Stimulated activated CD8-positive, alpha-beta memory T cell treated with anti-CD3 and anti-CD28 coated beads, Interleukin-7, amount 100 ng/mL, for 24 hours (primary cell): ENCODE data around the gene ARHGAP21.
"Not testable (repeated sequence)": the region's sequence is repeated elsewhere in the genome, so short reads cannot be mapped to it uniquely, and the experiment has no call there.

Source experiments
- DNase-seq: peaks from one replicate; pipeline ENCODE4 v3.0.0-alpha.2; 2020; ENCODE audit warnings: low read depth

Gene ARHGAP21

DNA sequence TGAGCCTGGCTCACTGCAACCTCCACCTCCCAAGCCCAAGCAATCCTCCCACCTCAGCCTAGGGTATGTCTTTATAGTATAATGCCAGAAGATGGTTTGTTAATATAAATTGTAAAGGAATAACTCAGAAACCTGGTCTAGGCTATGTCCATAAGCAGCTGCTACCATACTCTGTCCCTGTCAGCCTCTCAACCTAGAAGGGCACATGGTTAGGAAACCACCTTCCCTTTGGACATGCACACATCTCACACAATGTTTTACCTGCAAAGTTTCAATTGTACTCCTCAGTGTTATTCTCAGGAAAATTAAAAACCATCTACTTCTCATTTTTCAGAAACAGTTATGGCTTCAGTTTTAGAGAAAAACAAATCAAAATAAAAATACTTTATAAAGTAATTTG is 40.1 kb downstream of the ARHGAP21 start:
- DNase-seq, result no peak

DNA sequence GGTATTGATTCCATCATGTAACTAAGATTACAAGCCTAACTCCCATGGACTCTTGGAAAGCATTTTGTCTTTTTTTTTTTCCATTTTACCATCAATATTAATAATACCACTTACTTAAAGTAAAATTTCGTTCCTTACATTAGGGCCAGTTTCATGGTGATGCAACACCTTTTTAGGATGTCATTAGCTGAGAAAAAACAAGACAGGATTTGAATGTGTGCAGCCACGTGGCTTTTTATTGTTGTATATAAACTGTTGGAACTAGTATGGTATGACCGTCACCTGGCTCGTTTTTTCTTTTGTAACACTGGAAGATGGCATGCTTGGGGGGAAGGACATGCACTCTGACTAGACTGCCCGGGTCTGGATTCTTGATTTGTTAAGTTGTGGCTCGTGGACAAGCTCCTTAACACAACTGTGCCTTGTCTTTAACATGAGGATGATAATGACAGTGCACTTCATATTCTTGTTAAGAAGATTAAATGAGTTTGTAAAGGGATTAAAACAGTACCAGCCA is 42.1 kb downstream of the ARHGAP21 start:
- no peak for DNase-seq

DNA sequence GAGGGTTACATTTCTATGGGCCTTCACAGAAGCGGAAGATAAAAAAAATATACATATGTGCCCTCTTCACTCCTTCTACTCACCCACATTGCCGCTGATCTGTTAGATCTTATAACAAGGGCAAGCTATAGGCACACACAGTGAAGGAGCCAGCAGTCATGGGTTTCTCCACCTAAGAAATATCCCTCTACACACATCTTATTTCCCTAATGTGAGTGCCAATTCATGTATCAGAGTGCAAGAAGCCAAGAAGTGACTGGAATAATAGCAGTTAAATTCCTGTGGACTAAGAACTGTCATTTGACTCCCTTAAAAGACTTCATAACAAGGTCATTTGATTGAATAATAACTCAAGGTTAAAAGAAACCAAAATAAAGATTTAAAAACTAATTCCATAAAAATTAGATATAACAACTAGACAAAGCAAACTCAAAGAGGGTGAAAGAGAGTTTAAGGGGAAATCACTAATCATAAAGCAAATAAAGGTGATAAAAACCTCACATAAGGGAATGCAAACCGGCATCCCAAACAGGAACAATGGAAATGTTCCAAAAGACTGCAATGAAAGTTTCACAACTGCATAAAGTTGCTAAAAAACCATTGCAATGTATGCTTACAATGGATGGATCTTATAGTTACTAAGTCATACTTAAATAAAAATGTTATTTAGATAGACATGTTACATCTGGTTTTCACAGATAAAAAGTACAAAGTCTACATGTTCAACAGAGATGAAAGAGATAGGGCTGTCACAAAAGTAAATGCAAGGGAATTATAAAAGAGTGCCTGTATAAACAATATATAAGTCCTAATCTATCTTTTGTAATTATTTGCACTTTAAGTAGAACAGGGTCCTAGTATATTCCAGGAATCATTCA is 42.8 kb downstream of the ARHGAP21 start:
- DNase-seq, result no peak

DNA sequence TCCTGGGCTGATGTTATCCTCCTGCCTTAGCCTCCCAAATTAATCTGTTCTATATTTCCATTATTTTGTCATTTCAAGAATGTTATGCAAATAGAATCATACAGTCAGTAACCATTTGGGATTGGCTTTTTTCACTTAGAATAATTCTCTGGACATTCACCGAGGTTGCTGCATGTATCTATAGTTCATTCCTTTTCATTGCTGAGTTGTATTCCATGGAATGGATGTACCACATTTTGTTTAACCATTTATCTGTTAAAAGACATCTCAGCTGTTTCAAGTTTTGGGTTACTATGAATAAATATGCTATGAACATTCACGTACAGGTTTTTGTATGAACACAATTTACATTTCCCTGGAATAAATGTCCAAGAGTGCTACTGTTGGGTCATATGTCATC is 44.9 kb downstream of the ARHGAP21 start:
- DNase-seq, result no peak

DNA sequence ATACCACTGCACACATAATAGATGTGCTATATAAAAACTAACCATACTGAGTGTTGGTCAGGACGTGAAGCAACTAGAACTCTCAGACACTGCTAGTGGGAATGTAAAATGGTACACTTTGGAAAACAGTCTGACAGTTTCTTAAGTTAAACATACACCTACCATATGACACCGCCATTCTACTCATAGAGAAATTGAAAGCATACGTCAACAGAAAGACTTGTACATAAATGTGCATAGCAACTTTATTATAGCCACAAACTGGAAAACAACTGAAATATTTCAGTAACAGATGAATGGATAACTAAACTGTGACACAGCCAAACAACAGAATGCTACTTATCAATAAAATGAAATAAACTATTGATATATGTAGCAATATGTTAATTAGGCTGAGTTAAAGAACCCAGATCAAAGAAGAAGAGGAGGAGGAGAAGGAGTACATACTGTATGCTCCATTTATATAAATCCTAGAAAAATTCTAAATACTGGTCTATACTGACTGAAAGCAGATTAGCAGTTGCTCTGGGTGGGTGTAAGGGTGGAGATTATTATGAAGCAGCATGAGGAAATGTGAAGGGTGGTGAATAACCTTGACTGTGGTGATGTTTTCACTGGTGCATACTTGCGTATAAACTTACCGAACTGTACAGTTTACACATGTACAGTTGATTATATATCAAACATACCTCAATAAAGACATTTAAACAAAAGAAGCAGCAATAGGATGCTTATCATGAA is 48.6 kb downstream of the ARHGAP21 start:
- no peak for DNase-seq

DNA sequence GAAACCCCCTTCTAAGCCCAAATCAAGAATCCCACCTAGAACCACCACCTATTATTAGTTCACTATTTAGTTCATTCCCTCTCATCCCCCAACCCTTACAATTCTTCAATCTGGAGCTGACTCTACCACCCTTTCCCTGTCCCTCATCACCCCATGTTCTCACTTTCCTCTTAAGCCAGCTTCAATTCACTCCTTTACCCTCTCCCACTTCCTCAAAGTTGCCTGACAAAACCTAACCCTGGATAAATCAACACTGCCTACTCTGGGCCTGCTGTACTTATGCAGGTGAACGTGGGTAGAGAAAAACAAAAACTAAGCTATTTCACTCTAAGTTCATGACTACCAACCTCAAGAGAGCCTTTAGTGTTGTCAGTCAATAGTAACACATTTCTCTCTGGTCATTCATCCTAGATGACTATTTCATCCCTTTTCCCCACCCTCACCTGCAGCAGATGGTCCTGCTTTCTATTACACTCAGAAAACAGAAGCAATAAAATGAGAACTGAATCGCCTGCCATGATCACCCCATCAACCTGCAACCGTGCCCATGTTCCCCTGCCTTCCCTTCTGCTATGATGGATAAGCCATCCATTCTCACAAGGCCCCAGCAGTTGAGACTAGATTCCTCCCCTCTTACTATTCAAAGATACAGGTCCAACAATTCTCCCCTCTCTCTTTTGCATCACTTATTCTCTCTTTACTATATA is 52.6 kb downstream of the ARHGAP21 start:
- no peak for DNase-seq

DNA sequence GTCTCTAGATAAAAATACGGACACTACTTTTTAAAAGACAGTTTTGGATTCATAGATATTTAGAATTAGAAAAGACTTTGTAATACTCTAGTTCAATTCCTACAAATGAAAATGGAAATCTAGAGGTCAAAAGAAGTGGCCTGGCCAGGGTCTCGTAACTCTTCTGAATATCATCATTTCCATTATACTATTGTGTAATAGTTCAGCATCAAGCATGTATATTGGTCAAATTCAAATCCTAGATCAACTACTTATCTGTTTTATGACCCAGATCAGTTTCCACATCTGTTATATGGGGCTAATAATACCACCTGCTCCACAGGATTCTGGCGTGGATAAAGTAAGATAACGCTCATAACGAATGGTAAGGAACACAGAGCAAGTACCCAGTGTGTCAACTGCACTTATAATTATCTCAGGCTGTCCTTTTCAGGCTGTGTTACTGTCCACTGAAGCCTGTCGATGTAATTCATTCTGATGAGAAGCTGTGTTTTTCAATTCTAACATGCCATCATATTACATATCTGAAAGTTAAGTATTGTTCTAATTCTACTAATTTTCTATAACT is 54.3 kb downstream of the ARHGAP21 start:
- no peak for DNase-seq

DNA sequence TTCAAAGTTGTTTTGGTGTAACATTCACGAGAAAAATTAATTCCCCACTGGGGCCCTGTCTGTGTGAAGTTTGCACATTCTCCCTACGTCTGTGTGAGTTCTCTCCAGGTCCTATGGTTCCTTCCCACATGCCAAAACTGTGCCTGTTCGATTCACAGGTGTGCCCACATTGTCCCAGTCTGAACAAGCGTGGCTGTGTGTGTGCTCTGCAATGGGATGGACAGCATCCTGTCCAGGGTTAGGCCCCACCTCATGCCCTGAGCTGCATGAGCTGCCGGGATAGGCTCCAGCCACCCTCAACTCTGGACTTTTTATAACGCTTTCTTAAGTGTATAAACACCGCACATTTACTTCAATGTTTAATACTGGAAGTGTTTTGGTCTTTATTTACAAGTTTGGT is 55.4 kb downstream of the ARHGAP21 start:
- no peak for DNase-seq

DNA sequence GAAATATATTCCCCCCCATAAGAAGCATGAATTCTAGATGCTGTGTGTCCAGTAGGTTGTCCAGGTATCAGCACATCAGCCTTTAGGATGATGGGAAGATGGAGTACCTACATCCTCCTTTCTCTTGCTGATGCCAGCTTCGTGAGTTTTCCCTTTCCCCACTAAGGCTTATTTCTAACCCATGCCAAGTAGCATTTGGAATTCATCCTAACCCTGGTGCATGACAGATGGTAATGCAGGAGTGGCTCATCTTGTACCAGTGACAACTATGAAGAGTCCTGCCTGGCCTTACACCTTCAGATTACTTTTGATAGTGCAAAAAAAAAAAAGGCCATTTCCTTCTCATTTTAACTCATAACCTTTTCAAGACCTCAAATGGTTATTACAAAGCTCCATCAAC is 58.7 kb downstream of the ARHGAP21 start:
- DNase-seq, result no peak

DNA sequence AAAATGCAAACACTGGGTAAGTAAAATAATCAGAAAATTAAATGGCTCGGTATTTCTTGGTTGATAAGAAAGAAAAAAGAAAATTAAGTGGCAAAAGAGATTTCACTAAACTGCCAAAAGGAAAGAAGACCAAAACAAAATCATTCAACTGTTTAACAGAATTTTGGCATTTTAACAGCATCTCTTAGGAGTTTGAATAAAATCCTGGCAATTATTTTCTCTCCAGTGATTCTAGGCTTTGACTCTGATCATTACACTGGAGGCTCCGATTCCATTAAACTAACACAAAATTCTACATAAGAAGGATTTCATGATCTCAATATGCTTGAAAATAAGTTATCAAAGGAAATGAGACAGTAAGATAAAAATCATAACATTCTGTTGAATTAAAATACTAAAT is 62.3 kb downstream of the ARHGAP21 start:
- no peak for DNase-seq

DNA sequence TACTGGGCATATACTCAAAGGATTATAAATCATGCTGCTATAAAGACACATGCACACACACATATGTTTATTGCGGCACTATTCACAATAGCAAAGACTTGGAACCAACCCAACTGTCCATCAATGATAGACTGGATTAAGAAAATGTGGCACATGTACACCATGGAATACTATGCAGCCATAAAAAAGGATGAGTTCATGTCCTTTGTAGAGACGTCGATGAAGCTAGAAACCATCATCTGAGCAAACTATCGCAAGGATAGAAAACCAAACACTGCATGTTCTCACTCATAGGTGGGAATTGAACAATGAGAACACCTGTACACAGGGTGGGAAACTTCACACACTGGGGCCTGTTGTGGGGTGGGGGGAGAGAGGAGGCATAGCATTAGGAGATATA is 65.4 kb downstream of the ARHGAP21 start:
- DNase-seq, result not testable (repeated sequence)

DNA sequence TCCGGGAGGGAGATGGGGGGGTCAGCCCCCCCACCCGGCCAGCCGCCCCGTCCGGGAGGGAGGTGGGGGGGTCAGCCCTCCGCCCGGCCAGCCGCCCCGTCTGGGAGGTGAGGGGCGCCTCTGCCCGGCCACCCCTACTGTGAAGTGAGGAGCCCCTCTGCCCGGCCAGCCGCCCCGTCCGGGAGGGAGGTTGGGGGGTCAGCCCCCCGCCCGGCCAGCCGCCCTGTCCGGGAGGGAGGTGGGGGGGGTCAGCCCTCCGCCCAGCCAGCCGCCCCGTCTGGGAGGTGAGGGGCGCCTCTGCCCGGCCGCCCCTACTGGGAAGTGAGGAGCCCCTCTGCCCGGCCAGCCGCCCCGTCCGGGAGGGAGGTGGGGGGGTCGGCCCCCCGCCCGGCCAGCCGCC is 67.4 kb downstream of the ARHGAP21 start:
- DNase-seq, result not testable (repeated sequence)

DNA sequence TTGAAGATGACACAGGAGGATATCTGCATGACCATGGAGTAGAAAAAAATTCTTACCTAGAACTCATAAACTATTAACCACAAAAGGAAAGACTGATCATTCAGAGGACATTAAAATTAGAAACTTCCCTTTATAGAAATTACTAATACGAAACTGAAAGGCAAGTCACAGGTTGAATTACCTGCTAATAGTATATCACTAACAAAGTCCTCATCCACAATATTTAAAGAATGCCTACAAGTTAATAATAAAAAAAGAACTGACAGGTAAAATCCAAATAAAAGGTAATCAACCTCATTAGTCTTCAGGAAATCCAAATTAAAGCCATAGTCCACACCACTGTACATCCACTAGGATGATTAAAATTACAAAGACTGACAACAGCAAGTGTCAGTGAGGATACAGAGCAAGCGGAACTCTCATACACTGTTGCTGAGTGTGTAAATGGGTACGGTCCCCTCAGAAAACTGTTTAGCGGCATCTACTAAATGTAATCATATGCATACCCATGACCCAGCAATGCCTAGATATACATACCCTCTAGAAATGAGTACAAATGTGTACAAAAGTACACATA is 71.2 kb downstream of the ARHGAP21 start:
- no peak for DNase-seq

DNA sequence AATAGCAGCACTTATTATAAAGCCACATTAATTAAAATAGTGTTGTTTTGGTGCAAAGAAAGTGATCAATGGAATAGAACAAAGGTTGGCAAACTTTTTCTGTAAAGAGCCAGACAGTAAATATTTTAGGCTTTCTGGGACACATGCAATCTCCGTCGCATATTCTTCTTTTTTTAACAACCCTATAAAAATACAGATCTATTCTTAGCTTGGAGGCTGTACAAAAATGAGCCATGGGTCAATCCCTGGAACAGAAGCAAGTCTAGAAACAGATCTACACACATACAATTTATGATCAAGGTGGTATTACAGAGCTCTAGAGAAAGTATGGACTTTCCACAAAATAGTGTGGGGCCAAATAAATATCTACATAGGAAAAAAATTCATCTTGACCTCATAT is 71.8 kb downstream of the ARHGAP21 start:
- no peak for DNase-seq

DNA sequence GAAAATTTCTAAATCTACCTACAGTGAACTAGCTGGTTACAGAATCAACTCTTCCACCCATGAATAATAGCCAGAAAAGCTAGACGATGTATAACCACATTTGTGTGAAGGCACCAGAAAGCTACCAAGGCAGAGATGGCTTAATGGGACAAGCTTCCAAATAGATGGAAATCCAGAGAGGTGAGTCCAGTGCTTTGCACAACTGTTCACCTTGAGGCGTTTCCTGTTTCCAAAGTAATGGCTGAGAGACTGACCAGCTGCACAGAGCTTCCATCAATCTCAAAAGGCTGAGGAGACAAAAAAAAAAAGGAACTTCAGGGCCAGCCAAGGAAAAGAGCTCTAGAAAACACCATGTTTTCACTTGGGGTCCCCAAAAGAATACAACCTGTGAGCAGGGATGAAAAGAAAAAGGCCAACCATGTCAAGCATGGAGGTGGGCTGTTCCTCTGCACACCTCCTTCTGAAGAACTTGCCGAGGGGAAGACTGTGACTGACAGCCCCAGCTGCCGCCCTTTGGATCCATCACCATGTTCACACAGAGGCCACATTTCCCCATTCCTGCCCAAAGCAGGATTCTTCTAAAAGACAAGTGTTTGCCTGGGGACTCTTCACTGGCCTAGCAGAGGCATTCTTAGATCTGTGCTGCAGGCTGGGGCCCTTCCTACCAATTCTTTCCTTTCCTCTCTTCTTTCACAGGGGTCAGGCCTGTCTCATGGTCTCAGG is 72.9 kb downstream of the ARHGAP21 start:
- DNase-seq, result no peak

DNA sequence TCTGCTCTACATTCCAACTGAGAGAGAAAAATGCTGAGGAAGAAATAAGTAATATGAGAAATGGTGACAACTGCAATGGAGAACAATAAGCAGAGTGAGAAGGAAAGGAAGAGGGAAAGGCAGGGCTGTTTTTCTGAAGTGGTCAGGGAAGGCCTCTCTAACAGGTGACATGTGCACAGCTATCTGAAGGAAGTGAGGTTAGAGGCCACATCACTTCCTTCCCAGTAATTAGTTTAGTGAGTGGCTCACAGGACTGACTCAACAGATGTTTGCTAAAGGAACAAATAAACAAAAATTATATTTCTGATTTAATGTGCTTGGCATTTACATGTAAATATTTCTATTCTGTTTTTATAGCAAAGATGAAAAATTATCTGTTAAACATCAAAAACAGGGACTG is 77.9 kb downstream of the ARHGAP21 start:
- no peak for DNase-seq

DNA sequence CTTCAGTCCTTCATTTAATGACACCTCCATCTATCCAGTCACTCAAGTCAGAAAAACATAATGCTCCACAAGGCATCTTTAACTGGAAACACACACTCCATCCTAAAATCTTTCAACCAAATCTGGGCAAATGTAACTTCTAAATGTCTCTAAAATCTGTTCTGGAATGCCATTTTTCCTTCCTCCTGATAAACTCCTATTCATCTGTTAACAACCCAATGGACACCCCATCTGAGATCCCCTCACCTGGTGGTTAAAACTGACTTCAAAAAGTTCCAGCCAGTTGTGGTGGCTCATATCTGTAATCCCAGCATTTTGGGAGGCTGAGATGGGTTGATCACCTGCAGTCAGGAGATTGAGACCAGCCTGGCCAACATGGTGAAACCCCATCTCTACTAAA is 78.7 kb downstream of the ARHGAP21 start:
- DNase-seq, result no peak

DNA sequence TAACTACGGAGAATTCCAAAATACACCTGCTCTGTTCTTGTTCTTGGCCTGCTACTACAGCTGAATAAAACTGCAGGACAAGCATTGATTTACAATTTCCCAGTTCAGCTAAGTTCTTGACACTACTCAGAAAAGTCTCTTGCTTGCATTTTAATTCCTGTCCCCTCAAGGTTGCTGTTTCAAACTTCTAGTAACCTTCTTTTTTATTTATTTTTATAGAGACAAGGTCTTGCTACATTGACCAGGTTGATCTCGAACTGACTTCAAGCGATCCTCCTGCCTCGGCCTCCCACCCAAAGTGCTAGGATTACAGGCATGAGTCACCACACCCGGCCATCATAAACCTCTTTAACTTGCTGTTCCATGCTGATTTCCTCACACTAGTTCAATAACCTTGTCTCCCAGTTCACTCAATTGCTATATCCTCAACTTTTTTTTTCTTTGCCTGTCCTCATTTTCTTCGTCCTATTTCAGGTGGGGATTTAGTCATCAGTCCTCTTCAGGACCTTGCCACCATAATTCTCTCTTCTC is 79.9 kb downstream of the ARHGAP21 start:
- no peak for DNase-seq

DNA sequence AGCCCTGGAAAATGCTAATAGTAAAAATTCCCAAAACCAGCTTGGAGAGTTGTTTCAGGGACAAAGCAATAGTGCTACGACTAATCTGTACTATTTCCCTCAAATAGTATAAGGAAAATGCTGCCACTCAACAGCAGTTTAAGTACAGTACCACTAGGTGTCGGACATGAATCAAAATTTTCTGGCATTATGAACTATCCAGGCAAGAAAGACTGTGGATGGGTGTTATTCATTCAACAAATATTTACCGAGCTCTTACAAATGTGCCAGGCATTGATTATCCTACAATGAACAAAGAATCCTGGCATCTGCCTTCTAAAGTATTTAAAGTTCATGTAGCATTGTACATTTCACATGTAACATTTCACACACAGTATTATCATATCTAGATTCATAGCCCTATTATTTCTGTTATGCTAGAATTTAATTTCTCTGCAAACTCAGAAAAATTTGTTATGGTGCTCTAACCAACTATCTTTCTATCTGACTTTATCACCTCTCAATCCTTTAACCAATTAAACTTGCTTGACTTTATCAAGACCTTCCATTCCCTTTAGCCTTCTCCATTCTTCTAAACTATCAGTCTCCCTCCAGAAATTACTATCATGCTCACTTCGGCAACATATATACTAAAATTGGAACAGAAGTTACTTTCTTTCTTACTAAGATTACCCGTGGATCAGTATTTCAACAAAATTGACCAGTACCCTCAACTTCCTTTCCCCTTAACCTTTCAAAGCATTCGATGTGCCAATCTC is 80.6 kb downstream of the ARHGAP21 start:
- DNase-seq, result no peak

DNA sequence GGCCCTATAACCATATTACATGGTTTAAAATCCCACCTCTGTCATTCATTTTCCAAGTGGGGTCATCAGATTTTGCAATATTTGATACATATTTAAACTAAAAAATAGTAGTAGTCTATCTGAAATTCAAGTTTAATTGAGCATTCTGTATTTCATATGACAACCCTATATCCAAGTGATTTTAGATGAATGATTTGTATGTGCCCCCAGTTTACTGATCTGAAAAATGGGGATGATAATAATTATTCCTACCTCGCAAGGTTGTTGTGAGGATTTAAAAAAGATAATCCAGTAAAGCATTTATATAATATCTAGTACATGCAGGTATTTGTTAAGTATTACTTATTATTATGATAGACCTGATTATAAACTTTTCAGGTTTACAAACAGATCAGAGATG is 84.6 kb downstream of the ARHGAP21 start:
- DNase-seq, result no peak
